Natural killer cell (primary cell): ENCODE measurements around the gene GNMT. TPM values are rescaled to one million over a fixed set of nuclear protein-coding genes. Genes with fewer than 3 reads are reported as not detected.

Experiments used
- ATAC-seq, 3 donors: fragments of 150-1000 bp in 2 of 3; fragments of 200-7000 bp in 1 of 3; cut with Tn5 transposase; 1 replicate in 1 of 3; 2 replicates in 2 of 3; pipeline ENCODE4 v1.10.0; 2021; ENCODE audit warnings: mild to moderate bottlenecking in 2 of 3, moderate library complexity in 2 of 3
- DNase-seq, 2 donors: peaks; one replicate each; pipeline versions ENCODE4 v3.0.0 to v3.0.0-alpha.2; 2013 to 2021; ENCODE audit warnings: mixed read lengths in 1 of 2
- H3K27ac ChIP-seq: one replicate; pipeline ENCODE4 v1.5.1; 2013; ENCODE audit warnings: mild to moderate bottlenecking, low read length
- H3K27me3 ChIP-seq: one replicate; pipeline ENCODE4 v1.6.1; 2013; ENCODE audit warnings: low read length; ENCODE audit not compliant: control insufficient read depth, insufficient read depth
- H3K36me3 ChIP-seq: one replicate; pipeline ENCODE4 v1.6.1; 2013; ENCODE audit warnings: low read length; ENCODE audit not compliant: control insufficient read depth, insufficient read depth
- H3K4me1 ChIP-seq: one replicate; pipeline ENCODE4 v1.6.1; 2013; ENCODE audit warnings: low read length; ENCODE audit not compliant: control insufficient read depth, insufficient read depth
- H3K4me3 ChIP-seq: one replicate; pipeline ENCODE4 v1.5.1; 2013; ENCODE audit warnings: low read length
- H3K9me3 ChIP-seq: one replicate; pipeline ENCODE4 v1.6.1; 2013; ENCODE audit warnings: low read length; ENCODE audit not compliant: control insufficient read depth, insufficient read depth
- H3K27ac Mint-ChIP-seq, 2 donors: one replicate each; pipeline ENCODE4 v1.8.0; 2022; ENCODE audit warnings: mild to moderate bottlenecking in 2 of 2, mixed read lengths in 2 of 2, moderate library complexity in 1 of 2
- H3K27me3 Mint-ChIP-seq, 2 donors: one replicate each; pipeline ENCODE4 v1.8.0; 2022; ENCODE audit warnings: low read depth in 2 of 2, mixed read lengths in 2 of 2
- H3K36me3 Mint-ChIP-seq: one replicate; pipeline ENCODE4 v1.8.0; 2022; ENCODE audit warnings: mixed read lengths
- H3K4me1 Mint-ChIP-seq, 2 donors: one replicate each; pipeline ENCODE4 v1.8.0; 2022; ENCODE audit warnings: mixed read lengths in 2 of 2
- H3K4me3 Mint-ChIP-seq: one replicate; pipeline ENCODE4 v1.8.0; 2022; ENCODE audit warnings: mild to moderate bottlenecking, moderate library complexity, mixed read lengths
- H3K9me3 Mint-ChIP-seq, 2 donors: one replicate each; pipeline ENCODE4 v1.8.0; 2022; ENCODE audit warnings: mixed read lengths in 2 of 2
- WGBS: methylation state at CpG from one replicate; pipeline ENCODE4 v1.1.7; 2013; ENCODE audit warnings: missing lambda C conversion rate; ENCODE audit not compliant: insufficient coverage; 5-methylcytosine and 5-hydroxymethylcytosine counted together
- intact Hi-C: fragments of 100-400 bp; cut with micrococcal nuclease; formaldehyde crosslinking; loops from one replicate; pipeline ENCODE4 v1.14.2; 2022
- total RNA-seq, 4 donors: library from RNA; stranded (reverse); fragments of 120-200 nt in 1 of 4; gene quantifications; one replicate each; pipeline versions ENCODE4 v1.2.3 to v1.2.4, GENCODE V29; 2013 to 2022
- TF ChIP-seq, protein P1 (sequence below): fragments of 200-600 bp; IDR thresholded peaks from one replicate; pipeline ENCODE4 v1.8.0; 2022; ENCODE audit warnings: antibody characterized with exemption

Gene GNMT
- total RNA-seq, 3 donors from 2014 or later (not counting 1 experiment from before 2014, with no cell fraction given) = 2.0 to 2.8 (median 2.6) TPM

DNA sequence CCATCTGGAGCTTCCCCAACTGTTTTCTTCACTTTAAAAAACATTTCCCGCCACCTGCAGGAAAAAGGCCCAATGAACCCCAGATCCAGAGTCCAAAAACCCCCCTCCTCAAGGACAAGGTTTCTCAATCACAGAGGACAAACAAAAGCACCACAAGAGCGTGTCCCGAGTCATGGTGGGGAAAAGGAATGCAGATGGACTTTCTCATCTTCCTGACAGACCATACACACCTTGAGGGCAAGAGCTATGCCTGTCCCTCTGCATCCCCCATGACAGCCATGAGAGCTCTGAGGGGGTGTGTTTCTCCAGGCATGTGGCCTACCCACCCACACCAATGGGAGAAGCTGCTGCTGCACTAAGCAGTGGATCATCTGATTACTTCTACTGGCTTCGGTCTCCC is 9.4 kb downstream of the GNMT start:
- TF ChIP-seq, protein P1, sequence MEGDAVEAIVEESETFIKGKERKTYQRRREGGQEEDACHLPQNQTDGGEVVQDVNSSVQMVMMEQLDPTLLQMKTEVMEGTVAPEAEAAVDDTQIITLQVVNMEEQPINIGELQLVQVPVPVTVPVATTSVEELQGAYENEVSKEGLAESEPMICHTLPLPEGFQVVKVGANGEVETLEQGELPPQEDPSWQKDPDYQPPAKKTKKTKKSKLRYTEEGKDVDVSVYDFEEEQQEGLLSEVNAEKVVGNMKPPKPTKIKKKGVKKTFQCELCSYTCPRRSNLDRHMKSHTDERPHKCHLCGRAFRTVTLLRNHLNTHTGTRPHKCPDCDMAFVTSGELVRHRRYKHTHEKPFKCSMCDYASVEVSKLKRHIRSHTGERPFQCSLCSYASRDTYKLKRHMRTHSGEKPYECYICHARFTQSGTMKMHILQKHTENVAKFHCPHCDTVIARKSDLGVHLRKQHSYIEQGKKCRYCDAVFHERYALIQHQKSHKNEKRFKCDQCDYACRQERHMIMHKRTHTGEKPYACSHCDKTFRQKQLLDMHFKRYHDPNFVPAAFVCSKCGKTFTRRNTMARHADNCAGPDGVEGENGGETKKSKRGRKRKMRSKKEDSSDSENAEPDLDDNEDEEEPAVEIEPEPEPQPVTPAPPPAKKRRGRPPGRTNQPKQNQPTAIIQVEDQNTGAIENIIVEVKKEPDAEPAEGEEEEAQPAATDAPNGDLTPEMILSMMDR = no peak
- intact Hi-C loops = no loop called here
- Histone ChIP-seq H3K36me3 (peaks cover 25% of the 10 kb centered on the region), H3K27ac (no peak overlapping the region), H3K27me3 (no peaks in the 10 kb centered on the region), H3K4me3 (no peak overlapping the region), H3K9me3 (no peaks in the 10 kb centered on the region), H3K4me1 (no peaks in the 10 kb centered on the region)
- Mint-ChIP-seq H3K4me1 (peaks cover 0 to 4% of the 10 kb centered on the region in 2 donors), H3K27ac (no peak overlapping the region), H3K9me3 (no peaks in the 10 kb centered on the region), H3K27me3 (no peaks in the 10 kb centered on the region), H3K36me3 (no peaks in the 10 kb centered on the region), H3K4me3 (no peak overlapping the region)
- 97% methylated on average over 4 of the region's 4 CpGs for WGBS
- DNase-seq (no peak), ATAC-seq (no peak)

DNA sequence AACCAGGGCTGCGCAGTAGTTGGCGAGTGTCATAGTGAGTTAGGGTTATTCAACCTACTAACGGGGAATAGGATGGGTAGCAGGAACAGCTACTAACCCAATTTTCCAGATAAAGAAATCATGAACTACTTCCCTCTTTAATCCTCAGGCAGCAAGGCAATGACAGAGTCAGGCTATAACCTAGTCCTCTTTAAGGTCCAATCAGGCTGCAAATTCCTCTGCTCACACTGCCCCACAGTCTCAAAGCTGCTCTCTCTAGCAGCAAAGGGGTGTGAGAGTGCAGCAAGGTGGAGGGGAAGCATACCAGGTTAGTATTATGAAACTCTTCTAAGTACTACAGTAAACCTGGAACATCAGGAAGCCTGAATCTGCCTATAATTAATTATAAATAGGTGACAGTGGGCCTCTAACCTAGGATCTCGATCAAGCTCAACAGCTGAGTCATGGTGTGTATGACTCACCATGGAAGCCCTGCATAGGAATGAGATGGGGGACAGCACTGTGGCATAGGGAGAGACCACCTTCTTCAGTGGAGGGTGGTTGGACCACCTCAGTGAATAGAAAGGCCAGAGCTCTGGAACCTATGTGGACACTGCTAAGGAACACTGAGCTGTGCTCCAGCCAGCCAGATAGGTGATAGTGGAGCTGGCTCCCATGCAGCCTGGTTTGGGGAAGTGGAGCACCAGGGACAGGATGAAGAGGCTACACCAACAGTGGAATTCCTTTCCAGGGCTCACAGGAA is 10.5 kb downstream of the GNMT start:
- Mint-ChIP-seq H3K4me1 (peaks cover 0 to 4% of the 10 kb centered on the region in 2 donors), H3K27me3 (no peaks in the 10 kb centered on the region), H3K4me3 (no peak overlapping the region), H3K36me3 (no peaks in the 10 kb centered on the region), H3K27ac (no peak overlapping the region), H3K9me3 (no peaks in the 10 kb centered on the region)
- DNase-seq (no peak), ATAC-seq (no peak)
- Histone ChIP-seq H3K27ac (no peak overlapping the region), H3K27me3 (no peaks in the 10 kb centered on the region), H3K4me3 (no peak overlapping the region), H3K36me3 (peaks cover 18% of the 10 kb centered on the region), H3K9me3 (no peaks in the 10 kb centered on the region), H3K4me1 (no peaks in the 10 kb centered on the region)
- TF ChIP-seq, protein P1 = no peak
- intact Hi-C loops = no loop called here
- 78% methylated on average over 3 of the region's 4 CpGs for WGBS

DNA sequence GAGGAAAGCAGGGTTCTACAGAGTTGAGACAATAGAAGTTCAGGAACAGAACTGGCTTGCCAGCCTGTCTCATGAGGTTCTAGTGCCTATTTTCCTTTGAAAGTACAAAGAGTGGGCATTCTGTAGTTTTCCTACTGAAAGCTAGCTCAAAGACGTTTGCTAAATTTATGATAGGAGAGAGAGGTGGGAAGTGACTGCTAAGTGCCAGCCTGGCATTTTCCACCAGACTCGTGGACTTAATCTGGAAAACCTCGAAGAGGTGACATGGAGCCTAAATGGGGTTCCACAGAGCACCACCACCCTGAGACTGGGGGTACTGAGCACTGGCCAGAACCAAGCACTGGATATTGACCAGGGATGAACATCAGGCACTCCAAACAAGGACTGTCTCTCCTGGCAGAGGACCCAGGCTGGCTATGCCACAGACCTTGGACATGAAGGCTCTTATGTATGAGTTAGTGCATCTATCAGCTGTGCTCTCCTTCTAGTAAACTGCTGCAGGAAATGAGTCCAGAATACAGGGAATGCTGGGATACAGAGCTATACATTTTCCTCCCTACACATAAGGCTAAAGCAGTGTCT is 11.3 kb downstream of the GNMT start:
- Mint-ChIP-seq H3K9me3 (no peaks in the 10 kb centered on the region), H3K27ac (no peak overlapping the region), H3K27me3 (no peaks in the 10 kb centered on the region), H3K36me3 (no peaks in the 10 kb centered on the region), H3K4me3 (no peak overlapping the region), H3K4me1 (peaks cover 3 to 7% of the 10 kb centered on the region in 2 donors)
- intact Hi-C loops = no loop called here
- no peak for ATAC-seq
- Histone ChIP-seq H3K27me3 (no peaks in the 10 kb centered on the region), H3K4me1 (no peaks in the 10 kb centered on the region), H3K27ac (no peak overlapping the region), H3K36me3 (peaks cover 14% of the 10 kb centered on the region), H3K4me3 (no peak overlapping the region), H3K9me3 (no peaks in the 10 kb centered on the region)
- DNase-seq = no peak
- TF ChIP-seq, protein P1 = no peak
- WGBS = 89% methylated on average over 3 of the region's 3 CpGs
